HFFc6 (cell line): ENCODE data around the gene TGFBR2. TPM values are rescaled to one million over a fixed set of nuclear protein-coding genes. Genes with fewer than 3 reads are reported as not detected.

Source experiments
- DNase-seq: peaks from one replicate; pipeline ENCODE4 v3.0.0-alpha.2; 2018
- H3K27ac Mint-ChIP-seq: 2 replicates; pipeline ENCODE4 v1.8.0; 2020; ENCODE audit warnings: mild to moderate bottlenecking, mixed read lengths
- H3K27me3 Mint-ChIP-seq: 2 replicates; pipeline ENCODE4 v1.8.0; 2021; ENCODE audit warnings: mild to moderate bottlenecking, moderate library complexity, mixed read lengths; ENCODE audit not compliant: insufficient read depth
- H3K36me3 Mint-ChIP-seq: 2 replicates; pipeline ENCODE4 v1.8.0; 2021; ENCODE audit warnings: low read depth, mixed read lengths
- H3K4me1 Mint-ChIP-seq: 2 replicates; pipeline ENCODE4 v1.8.0; 2020; ENCODE audit warnings: low read depth, mixed read lengths
- H3K4me3 Mint-ChIP-seq: 2 replicates; pipeline ENCODE4 v1.8.0; 2020; ENCODE audit warnings: mild to moderate bottlenecking, moderate library complexity, mixed read lengths
- H3K9me3 Mint-ChIP-seq: 2 replicates; pipeline ENCODE4 v1.8.0; 2020; ENCODE audit warnings: mild to moderate bottlenecking, mixed read lengths
- total RNA-seq, 6 experiments: library from RNA; stranded (reverse); fragmentation: NEBNext Ultra II Directional; extraction: Animal tissue kit (Norgen Biotek cat#: 25700); gene quantifications; 2 replicates in 1 of 6; 3 replicates in 5 of 6; pipeline ENCODE4 v1.2.3, GENCODE V29; 2021
- TF ChIP-seq, protein P1 (sequence below): fragments of 200-600 bp; sonication (generic); IDR thresholded peaks from 2 replicates; pipeline ENCODE4 v1.5.0; 2021; ENCODE audit warnings: antibody characterized with exemption, mild to moderate bottlenecking

The TGFBR2 gene
- total RNA-seq, 6 experiments from 2014 or later, result 78.5 to 135 (median 118) TPM

DNA sequence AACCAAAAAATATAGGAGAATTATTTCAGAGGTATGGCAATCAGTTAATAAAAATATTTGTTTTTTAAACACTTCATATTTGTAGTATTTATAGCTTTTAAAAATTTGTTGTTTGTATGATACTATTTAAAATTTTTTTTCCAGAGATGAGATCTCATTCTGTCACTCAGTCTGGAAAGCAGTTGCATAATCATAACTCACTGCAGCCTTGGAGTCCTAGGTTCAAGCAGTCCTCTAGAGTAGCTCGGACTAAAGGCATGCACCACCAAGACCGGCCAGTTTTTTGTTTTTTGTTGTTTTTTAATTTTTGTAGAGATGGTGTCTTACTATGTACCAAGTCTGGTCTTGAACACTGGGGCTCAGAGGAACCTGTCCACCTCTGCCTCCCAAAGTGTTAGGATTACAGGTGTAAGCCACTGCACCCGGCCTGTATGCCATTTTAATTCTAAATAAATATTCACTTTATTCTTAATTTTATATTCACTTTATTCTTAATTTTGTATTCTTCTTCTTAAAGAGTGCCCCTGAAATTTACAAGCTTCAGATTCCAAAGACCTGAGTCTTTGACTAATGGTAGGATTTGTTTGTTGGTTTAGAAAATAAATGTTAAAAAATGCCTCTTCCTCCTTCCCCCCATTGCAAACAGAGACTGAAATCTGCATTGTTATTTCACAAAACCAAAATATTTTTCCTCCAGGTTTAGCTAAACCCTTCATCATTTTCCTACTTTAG, 9.4 kb downstream of the TGFBR2 start:
- Mint-ChIP-seq H3K27me3 (no peaks in the 10 kb centered on the region), H3K27ac (peak overlapping the region; percentile 22), H3K36me3 (peaks cover 42% of the 10 kb centered on the region), H3K4me1 (peaks cover 100% of the 10 kb centered on the region), H3K4me3 (peak overlapping the region; percentile 41), H3K9me3 (no peaks in the 10 kb centered on the region)
- no peak for DNase-seq
- TF ChIP-seq, protein P1, sequence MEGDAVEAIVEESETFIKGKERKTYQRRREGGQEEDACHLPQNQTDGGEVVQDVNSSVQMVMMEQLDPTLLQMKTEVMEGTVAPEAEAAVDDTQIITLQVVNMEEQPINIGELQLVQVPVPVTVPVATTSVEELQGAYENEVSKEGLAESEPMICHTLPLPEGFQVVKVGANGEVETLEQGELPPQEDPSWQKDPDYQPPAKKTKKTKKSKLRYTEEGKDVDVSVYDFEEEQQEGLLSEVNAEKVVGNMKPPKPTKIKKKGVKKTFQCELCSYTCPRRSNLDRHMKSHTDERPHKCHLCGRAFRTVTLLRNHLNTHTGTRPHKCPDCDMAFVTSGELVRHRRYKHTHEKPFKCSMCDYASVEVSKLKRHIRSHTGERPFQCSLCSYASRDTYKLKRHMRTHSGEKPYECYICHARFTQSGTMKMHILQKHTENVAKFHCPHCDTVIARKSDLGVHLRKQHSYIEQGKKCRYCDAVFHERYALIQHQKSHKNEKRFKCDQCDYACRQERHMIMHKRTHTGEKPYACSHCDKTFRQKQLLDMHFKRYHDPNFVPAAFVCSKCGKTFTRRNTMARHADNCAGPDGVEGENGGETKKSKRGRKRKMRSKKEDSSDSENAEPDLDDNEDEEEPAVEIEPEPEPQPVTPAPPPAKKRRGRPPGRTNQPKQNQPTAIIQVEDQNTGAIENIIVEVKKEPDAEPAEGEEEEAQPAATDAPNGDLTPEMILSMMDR, result no peak

DNA sequence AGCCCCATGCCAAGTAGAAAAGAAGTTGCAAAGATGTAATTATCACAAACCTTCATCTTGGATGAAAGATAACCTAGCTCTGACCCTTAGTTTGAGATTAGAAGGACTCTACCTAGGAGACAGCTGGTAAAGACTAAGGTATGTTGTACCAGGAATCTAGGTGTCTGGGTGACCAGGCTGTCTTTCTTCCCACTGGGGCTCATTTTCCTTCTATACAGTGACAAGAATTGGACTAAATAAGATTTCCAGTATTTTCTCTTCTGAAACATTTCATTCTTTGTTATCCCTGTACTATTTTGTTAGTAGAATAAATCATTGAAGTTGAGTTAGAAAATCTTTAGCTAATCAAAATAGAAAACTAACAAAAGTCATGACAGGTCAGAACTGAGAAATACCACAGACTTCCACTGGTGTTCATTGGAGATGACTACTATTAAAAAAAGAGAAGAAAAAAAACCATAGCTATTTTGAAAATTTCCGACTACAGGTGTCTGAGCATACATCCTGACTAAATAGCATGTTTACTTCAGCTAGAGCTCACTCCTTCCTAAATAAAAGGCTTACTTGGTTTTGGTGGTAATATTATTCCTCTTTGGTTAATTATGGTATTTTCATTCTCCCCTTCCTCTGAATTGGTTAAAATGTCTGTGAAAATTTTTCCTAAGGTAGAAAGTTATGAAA, 10.1 kb downstream of the TGFBR2 start:
- H3K36me3 Mint-ChIP-seq, result peaks cover 45% of the 10 kb centered on the region
- no peaks in the 10 kb centered on the region for H3K9me3 Mint-ChIP-seq
- DNase-seq, result no peak
- H3K27ac Mint-ChIP-seq, result peak overlapping the region; percentile 14
- no peaks in the 10 kb centered on the region for H3K27me3 Mint-ChIP-seq
- peak overlapping the region; percentile 41 for H3K4me3 Mint-ChIP-seq
- H3K4me1 Mint-ChIP-seq, result peaks cover 96% of the 10 kb centered on the region
- TF ChIP-seq, protein P1, result no peak

DNA sequence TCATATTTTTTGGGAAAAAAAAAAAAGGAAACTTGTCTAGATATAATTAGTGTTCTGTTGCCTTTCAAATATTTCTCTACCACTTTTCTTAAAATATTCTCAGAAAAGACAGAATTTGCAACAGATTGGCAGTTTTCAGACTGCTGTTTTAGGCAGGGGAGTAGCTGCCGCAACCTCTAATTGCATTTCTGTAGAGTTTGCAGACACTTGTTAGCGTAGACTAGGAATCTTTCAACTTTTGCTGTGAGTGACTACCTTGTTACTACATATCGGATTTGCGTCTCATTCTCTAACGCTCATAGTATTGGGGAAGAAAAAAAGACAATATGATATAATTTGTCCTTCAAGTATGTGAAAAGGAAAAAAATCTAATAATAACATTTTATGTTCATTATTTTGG, 10.7 kb downstream of the TGFBR2 start:
- Mint-ChIP-seq H3K27ac (no peak overlapping the region), H3K9me3 (no peaks in the 10 kb centered on the region), H3K4me3 (no peak overlapping the region), H3K27me3 (no peaks in the 10 kb centered on the region), H3K36me3 (peaks cover 44% of the 10 kb centered on the region), H3K4me1 (peaks cover 96% of the 10 kb centered on the region)
- TF ChIP-seq, protein P1, result no peak
- no peak for DNase-seq

DNA sequence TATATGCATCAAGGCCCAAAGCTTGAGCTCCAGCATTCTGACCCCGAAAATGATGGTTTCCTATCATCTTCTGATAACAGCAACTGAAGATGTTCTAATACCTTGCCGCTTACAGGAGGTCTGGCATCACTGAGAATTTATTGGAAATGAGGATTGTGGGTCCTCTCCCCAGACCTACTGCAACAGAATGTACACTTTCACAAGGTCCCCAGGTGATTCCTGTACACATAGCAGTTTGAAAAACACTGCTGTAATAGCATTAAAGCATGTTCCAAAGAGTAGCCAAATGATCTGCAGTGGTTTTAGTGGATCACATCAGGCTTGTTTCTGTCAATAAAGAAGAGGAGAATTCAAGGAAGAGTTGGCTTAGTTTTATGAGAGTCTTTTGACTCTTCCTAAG, 11.3 kb downstream of the TGFBR2 start:
- H3K27ac Mint-ChIP-seq, result no peak overlapping the region
- H3K4me1 Mint-ChIP-seq, result peaks cover 95% of the 10 kb centered on the region
- H3K36me3 Mint-ChIP-seq, result peaks cover 38% of the 10 kb centered on the region
- H3K9me3 Mint-ChIP-seq, result no peaks in the 10 kb centered on the region
- TF ChIP-seq, protein P1, result no peak
- H3K4me3 Mint-ChIP-seq, result no peak overlapping the region
- H3K27me3 Mint-ChIP-seq, result no peaks in the 10 kb centered on the region
- DNase-seq, result no peak

DNA sequence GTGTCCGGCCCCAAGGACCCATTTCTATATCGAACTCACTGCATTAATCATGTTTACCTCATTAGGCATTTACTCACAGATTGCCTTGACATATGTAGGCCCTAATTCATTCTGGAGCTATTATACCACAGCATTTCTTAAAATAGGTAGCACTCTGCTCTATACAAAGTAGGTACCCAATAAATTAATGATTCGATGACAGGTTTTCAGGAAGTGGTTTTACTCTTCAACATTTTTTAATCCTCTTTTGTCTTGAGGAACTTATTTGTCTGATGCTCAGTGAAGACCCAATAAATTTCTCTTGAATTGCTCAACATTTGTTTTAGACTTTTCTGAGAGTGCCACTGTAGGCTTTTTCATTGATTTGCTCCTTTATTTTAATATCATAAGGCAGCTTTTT, 12.1 kb downstream of the TGFBR2 start:
- peaks cover 37% of the 10 kb centered on the region for H3K36me3 Mint-ChIP-seq
- peaks cover 95% of the 10 kb centered on the region for H3K4me1 Mint-ChIP-seq
- H3K27me3 Mint-ChIP-seq, result no peaks in the 10 kb centered on the region

More for the DNA sequence above, 12.1 kb downstream of the TGFBR2 start:
- Mint-ChIP-seq H3K9me3 (no peaks in the 10 kb centered on the region), H3K27ac (no peak overlapping the region), H3K4me3 (no peak overlapping the region)
- TF ChIP-seq, protein P1, result no peak
- DNase-seq, result no peak
